ENCODE data around the gene CFAP221.

The CFAP221 gene

GRCh38 chr2:119697290-119698020 is 153.2 kb downstream of the CFAP221 start:
- H3K9me2 ChIP-seq (replicated peaks; ENCODE audit: low read depth, low read length): no peaks in the 10 kb centered on the region
- peaks cover 10% of the 10 kb centered on the region for H3K4me1 ChIP-seq (ENCODE audit: insufficient read depth, low read length, poor library complexity, severe bottlenecking)
- no peaks in the 10 kb centered on the region for H3F3A ChIP-seq (ENCODE audit: low read depth)
- H4K20me1 ChIP-seq (ENCODE audit: insufficient read depth, low read length, poor library complexity, severe bottlenecking): no peaks in the 10 kb centered on the region
- no peak overlapping the region for H3K4me2 ChIP-seq (ENCODE audit: low read depth, low read length, poor library complexity, severe bottlenecking)
- no peak overlapping the region for H3K9ac ChIP-seq (ENCODE audit: low read depth, low read length, poor library complexity, severe bottlenecking)
- H3K9me3 ChIP-seq (ENCODE audit: insufficient read depth, low read depth, low read length): no peaks in the 10 kb centered on the region
- no peaks in the 10 kb centered on the region for H3K36me3 ChIP-seq (ENCODE audit: insufficient read depth, low read length)
- H2AFZ ChIP-seq (ENCODE audit: low read length): no peak overlapping the region
- no peaks in the 10 kb centered on the region for H3K79me2 ChIP-seq (ENCODE audit: insufficient read depth, low read length)
- TF ChIP-seq CTCF (conservative IDR thresholded peaks at IDR 0.05; ENCODE audit: low read length) (no peak), EZH2phosphoT487 (IDR thresholded peaks at IDR 0.05; ENCODE audit: borderline replicate concordance) (no peak)
- H3K4me3 ChIP-seq (ENCODE audit: low read length, poor library complexity, severe bottlenecking): no peak overlapping the region
- no peaks in the 10 kb centered on the region for H3K27me3 ChIP-seq (ENCODE audit: insufficient read depth, low read length, poor library complexity, severe bottlenecking)

- Histone ChIP-seq H4K20me1 (ENCODE audit: insufficient read depth, low read length, poor library complexity, severe bottlenecking) (no peaks in the 10 kb centered on the region), H3K36me3 (ENCODE audit: insufficient read depth, low read length) (no peaks in the 10 kb centered on the region), H3K4me1 (ENCODE audit: insufficient read depth, low read length, poor library complexity, severe bottlenecking) (peaks cover 10% of the 10 kb centered on the region), H3K9me2 (replicated peaks; ENCODE audit: low read depth, low read length) (no peaks in the 10 kb centered on the region), H3K9me3 (ENCODE audit: insufficient read depth, low read depth, low read length) (no peaks in the 10 kb centered on the region), H3F3A (ENCODE audit: low read depth) (no peaks in the 10 kb centered on the region), H3K4me3 (ENCODE audit: low read length, poor library complexity, severe bottlenecking) (no peak overlapping the region), H3K27me3 (ENCODE audit: insufficient read depth, low read length, poor library complexity, severe bottlenecking) (no peaks in the 10 kb centered on the region), H3K79me2 (ENCODE audit: insufficient read depth, low read length) (no peaks in the 10 kb centered on the region), H3K9ac (ENCODE audit: low read depth, low read length, poor library complexity, severe bottlenecking) (no peak overlapping the region), H2AFZ (ENCODE audit: low read length) (no peak overlapping the region), H3K4me2 (ENCODE audit: low read depth, low read length, poor library complexity, severe bottlenecking) (no peak overlapping the region)
- TF ChIP-seq EZH2phosphoT487 (IDR thresholded peaks at IDR 0.05; ENCODE audit: borderline replicate concordance) (no peak), CTCF (conservative IDR thresholded peaks at IDR 0.05; ENCODE audit: low read length) (no peak)
Observed at GRCh38 chr2:119698246-119698645, 154.0 kb downstream of the CFAP221 start.

GRCh38 chr2:119699016-119699606 is 154.9 kb downstream of the CFAP221 start:
- Histone ChIP-seq H3K9me2 (replicated peaks; ENCODE audit: low read depth, low read length) (no peaks in the 10 kb centered on the region), H2AFZ (ENCODE audit: low read length) (no peak overlapping the region), H3K27me3 (ENCODE audit: insufficient read depth, low read length, poor library complexity, severe bottlenecking) (no peaks in the 10 kb centered on the region), H3K79me2 (ENCODE audit: insufficient read depth, low read length) (no peaks in the 10 kb centered on the region), H3K4me1 (ENCODE audit: insufficient read depth, low read length, poor library complexity, severe bottlenecking) (peaks cover 10% of the 10 kb centered on the region), H3K4me2 (ENCODE audit: low read depth, low read length, poor library complexity, severe bottlenecking) (no peak overlapping the region), H3F3A (ENCODE audit: low read depth) (no peaks in the 10 kb centered on the region), H3K36me3 (ENCODE audit: insufficient read depth, low read length) (no peaks in the 10 kb centered on the region), H3K9ac (ENCODE audit: low read depth, low read length, poor library complexity, severe bottlenecking) (no peak overlapping the region), H3K9me3 (ENCODE audit: insufficient read depth, low read depth, low read length) (no peaks in the 10 kb centered on the region), H3K4me3 (ENCODE audit: low read length, poor library complexity, severe bottlenecking) (no peak overlapping the region), H4K20me1 (ENCODE audit: insufficient read depth, low read length, poor library complexity, severe bottlenecking) (no peaks in the 10 kb centered on the region)
- TF ChIP-seq CTCF (conservative IDR thresholded peaks at IDR 0.05; ENCODE audit: low read length) (no peak), EZH2phosphoT487 (IDR thresholded peaks at IDR 0.05; ENCODE audit: borderline replicate concordance) (no peak)
